ENCODE data around the gene DPM2.

DNA sequence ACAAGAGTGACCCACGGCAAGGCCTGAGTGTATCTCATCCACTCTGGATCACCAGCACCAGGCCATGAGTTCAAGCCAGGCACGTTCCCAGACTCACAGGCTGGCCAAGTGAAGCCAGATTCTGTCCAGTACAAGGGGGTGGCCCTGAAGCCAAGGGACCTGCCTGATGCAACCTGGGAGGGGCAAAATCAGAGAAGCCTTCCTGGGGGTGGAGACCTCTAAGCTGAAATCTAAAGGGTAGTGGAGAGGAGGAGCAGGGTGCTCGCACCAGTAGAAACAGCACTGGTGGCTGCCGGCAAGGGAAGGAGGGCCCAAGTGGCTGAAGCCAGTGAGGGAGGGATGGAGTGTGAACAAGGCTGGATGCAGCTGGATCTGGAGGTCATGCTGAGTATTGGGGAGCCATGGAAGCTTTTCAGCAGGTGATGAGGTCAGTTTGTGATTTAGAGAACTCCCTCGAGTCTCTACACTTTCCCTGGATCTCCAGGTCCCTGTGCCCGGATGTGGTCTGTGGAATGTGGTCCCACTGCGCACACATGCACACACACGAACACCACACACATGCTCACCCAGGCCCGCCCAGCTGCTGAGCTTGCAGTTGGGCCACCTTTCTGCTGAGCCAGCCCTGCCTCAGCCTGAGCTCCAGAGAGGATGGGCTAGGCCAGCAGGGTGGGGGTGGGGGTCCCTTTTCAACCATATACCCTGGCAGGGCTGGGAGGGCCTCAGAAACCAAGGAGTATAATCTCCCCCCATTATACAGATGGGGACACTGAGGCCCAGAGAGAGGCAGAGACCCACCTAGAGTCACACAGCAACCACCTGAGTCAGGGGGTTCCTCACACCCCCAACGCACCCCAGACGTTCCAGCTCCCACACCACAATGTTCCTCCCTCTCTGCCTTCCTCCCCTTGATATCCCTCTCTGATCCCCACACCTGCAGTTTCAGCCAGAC is 8.7 kb downstream of the DPM2 start:
- no peak for TF ChIP-seq POLR2A (IDR thresholded peaks at IDR 0.05)
- TF ChIP-seq, protein P1, sequence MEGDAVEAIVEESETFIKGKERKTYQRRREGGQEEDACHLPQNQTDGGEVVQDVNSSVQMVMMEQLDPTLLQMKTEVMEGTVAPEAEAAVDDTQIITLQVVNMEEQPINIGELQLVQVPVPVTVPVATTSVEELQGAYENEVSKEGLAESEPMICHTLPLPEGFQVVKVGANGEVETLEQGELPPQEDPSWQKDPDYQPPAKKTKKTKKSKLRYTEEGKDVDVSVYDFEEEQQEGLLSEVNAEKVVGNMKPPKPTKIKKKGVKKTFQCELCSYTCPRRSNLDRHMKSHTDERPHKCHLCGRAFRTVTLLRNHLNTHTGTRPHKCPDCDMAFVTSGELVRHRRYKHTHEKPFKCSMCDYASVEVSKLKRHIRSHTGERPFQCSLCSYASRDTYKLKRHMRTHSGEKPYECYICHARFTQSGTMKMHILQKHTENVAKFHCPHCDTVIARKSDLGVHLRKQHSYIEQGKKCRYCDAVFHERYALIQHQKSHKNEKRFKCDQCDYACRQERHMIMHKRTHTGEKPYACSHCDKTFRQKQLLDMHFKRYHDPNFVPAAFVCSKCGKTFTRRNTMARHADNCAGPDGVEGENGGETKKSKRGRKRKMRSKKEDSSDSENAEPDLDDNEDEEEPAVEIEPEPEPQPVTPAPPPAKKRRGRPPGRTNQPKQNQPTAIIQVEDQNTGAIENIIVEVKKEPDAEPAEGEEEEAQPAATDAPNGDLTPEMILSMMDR (IDR thresholded peaks at IDR 0.05): no peak
